Endothelial cell of coronary artery (primary cell): ENCODE measurements around the gene XRCC1. TPM values are rescaled to one million over a fixed set of nuclear protein-coding genes. Genes with fewer than 3 reads are reported as not detected.

Experiments used
- total RNA-seq: library from RNA; depleted of rRNA; stranded (reverse); fragments of >200 nt; gene quantifications from 2 replicates; pipeline ENCODE4 v1.2.3, GENCODE V29; 2014

The XRCC1 gene
- 15.5 and 20.8 TPM in 2 replicates for total RNA-seq

GRCh38 chr19:43575156-43575950 lies at the start of gene XRCC1, which contains the start of gene PINLYP:
TSS of gene XRCC1 (minus strand) at chr19:43575527. CDS start at chr19:43575458, 69 bp downstream.
TSS of gene PINLYP (plus strand) at chr19:43575801. CDS start at chr19:43577192, 1,391 bp downstream.

GRCh38 chr19:43619262-43620060 lies 44.1 kb upstream of the XRCC1 start, which contains the start of gene ZNF428:
TSS of gene ZNF428 (minus strand) at chr19:43619629. CDS start at chr19:43614304, 5,325 bp downstream.

GRCh38 chr19:43611788-43612187 lies 36.5 kb upstream of the XRCC1 start, which contains the start of gene SRRM5:
TSS of gene SRRM5 (plus strand) at chr19:43612088. CDS start at chr19:43612122, 34 bp downstream.

GRCh38 chr19:43595999-43596841 lies 20.9 kb upstream of the XRCC1 start, which contains the start of the genes IRGQ and ZNF576:
TSS of gene IRGQ (minus strand) at chr19:43596134. CDS start at chr19:43595338, 796 bp downstream.
TSS of gene ZNF576 (plus strand) at chr19:43596595. CDS start at chr19:43597109, 514 bp downstream.

GRCh38 chr19:43532962-43533545 lies 42.3 kb downstream of the XRCC1 start, which contains the start of gene ZNF575:
TSS of gene ZNF575 (plus strand) at chr19:43533188. CDS start at chr19:43534423, 1,235 bp downstream.

GRCh38 chr19:43526884-43527859 lies 48.2 kb downstream of the XRCC1 start, which contains the start of gene ETHE1:
TSS of gene ETHE1 (minus strand) at chr19:43527201. CDS start at chr19:43527177, 24 bp downstream.

GRCh38 chr19:43504426-43505185 lies 70.7 kb downstream of the XRCC1 start, which contains the start of gene PHLDB3:
TSS of gene PHLDB3 (minus strand) at chr19:43504746. CDS start at chr19:43504118, 628 bp downstream.

Other genes with a start within 250 kb of the XRCC1 start
- 0.09 and 0.19 TPM in 2 replicates for gene CD177, start 221.8 kb downstream of the XRCC1 start, total RNA-seq
- gene TEX101, start 160.6 kb downstream of the XRCC1 start, total RNA-seq, result not detected in 2 replicates
- gene LYPD3, start 109.9 kb downstream of the XRCC1 start, total RNA-seq, result not detected in 2 replicates
- 10.2 and 12.3 TPM in 2 replicates for gene PHLDB3, start 70.8 kb downstream of the XRCC1 start, total RNA-seq
- gene ETHE1, start 48.3 kb downstream of the XRCC1 start, total RNA-seq, result 56.9 and 73.5 TPM in 2 replicates
- 0.09 TPM in 1 of 2 replicates, not detected in the other for gene ZNF575, start 42.3 kb downstream of the XRCC1 start, total RNA-seq
- 0.18 and 0.85 TPM in 2 replicates for gene PINLYP, start 274 bp upstream of the XRCC1 start, total RNA-seq
- 23.5 and 29.6 TPM in 2 replicates for gene IRGQ, start 20.6 kb upstream of the XRCC1 start, total RNA-seq
- gene ZNF576, start 21.1 kb upstream of the XRCC1 start, total RNA-seq, result 9.1 and 10.0 TPM in 2 replicates
- under 0.01 TPM in 1 of 2 replicates, not detected in the other for gene SRRM5, start 36.6 kb upstream of the XRCC1 start, total RNA-seq
- 44.0 and 53.5 TPM in 2 replicates for gene ZNF428, start 44.1 kb upstream of the XRCC1 start, total RNA-seq
- gene CADM4, start 64.3 kb upstream of the XRCC1 start, total RNA-seq, result 5.8 and 6.1 TPM in 2 replicates
- 51.5 and 69.5 TPM in 2 replicates for gene PLAUR, start 94.6 kb upstream of the XRCC1 start, total RNA-seq
- not detected in 2 replicates for gene IRGC, start 140.5 kb upstream of the XRCC1 start, total RNA-seq
- 5.5 and 9.3 TPM in 2 replicates for gene SMG9, start 179.4 kb upstream of the XRCC1 start, total RNA-seq
- 0.90 and 4.1 TPM in 2 replicates for gene KCNN4, start 205.4 kb upstream of the XRCC1 start, total RNA-seq
- 0.36 and 0.56 TPM in 2 replicates for gene LYPD5, start 226.9 kb upstream of the XRCC1 start, total RNA-seq